ENCODE results near the gene TPX2. TPM values are rescaled to one million over a fixed set of nuclear protein-coding genes. Genes with fewer than 3 reads are reported as not detected.
A peak's percentile ranks its signal among the peaks of the same experiment; 100 is the strongest.

The TPX2 gene, protein sequence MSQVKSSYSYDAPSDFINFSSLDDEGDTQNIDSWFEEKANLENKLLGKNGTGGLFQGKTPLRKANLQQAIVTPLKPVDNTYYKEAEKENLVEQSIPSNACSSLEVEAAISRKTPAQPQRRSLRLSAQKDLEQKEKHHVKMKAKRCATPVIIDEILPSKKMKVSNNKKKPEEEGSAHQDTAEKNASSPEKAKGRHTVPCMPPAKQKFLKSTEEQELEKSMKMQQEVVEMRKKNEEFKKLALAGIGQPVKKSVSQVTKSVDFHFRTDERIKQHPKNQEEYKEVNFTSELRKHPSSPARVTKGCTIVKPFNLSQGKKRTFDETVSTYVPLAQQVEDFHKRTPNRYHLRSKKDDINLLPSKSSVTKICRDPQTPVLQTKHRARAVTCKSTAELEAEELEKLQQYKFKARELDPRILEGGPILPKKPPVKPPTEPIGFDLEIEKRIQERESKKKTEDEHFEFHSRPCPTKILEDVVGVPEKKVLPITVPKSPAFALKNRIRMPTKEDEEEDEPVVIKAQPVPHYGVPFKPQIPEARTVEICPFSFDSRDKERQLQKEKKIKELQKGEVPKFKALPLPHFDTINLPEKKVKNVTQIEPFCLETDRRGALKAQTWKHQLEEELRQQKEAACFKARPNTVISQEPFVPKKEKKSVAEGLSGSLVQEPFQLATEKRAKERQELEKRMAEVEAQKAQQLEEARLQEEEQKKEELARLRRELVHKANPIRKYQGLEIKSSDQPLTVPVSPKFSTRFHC
- polyA plus RNA-seq (2012; ENCODE audit: insufficient read depth, insufficient read length) = 162 TPM

DNA sequence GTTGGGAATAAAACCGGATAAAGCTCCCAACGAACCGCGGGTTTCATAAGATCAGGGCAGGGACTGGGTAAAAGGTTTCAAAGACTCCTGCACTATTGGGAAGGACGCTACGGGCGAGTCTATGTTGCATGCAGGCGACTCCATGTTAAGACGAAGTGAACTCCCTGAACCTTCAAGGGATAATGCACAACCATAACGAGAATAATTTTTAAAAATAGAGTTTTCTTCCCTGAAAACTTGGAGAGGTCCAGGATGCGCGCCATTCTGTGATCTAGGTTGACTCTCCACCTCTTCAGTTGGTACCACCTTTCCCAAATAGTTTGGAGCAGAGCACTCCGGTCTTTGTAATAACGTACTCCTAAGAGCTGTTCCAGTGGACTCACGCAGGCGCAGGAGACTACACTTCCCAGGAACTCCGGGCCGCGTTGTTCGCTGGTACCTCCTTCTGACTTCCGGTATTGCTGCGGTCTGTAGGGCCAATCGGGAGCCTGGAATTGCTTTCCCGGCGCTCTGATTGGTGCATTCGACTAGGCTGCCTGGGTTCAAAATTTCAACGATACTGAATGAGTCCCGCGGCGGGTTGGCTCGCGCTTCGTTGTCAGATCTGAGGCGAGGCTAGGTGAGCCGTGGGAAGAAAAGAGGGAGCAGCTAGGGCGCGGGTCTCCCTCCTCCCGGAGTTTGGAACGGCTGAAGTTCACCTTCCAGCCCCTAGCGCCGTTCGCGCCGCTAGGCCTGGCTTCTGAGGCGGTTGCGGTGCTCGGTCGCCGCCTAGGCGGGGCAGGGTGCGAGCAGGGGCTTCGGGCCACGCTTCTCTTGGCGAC, at the start of gene TPX2:
TSS of gene TPX2 (plus strand) at position 562 of the 821 bp plus-strand sequence. CDS start 18,187 bp downstream, outside the sequence.
- H3K4me3 ChIP-seq (ENCODE audit: low read length) = peak within 1 kb of the TSS; percentile 99
- DNase-seq (ENCODE audit: low read depth, low spot score) = peak; percentile 97

DNA sequence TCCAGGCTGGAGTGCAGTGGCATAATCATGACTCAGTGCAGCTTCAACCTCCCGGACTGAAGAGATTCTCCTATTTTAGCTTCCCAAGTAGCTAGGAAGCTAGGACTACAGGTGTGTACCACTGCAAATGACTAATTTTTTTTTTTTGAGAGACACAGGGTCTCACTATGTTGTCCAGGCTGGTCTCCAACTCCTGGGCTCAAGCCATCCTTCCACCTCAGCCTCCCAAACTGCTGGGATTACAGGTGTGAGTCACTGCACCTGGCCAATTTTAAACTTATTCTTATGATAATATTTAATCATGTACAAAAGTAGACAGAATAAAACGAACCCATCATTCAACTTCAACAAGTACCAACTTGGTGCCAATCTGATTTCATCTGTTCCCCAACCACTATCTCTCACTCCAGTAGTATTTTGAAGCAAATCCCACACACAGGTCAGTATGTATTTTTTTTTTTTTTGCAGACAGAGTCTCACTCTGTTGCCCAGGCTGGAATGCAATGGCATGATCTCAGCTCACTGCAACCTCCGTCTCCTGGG, 48.9 kb upstream of the TPX2 start:
- DNase-seq (ENCODE audit: low read depth, low spot score) = no peak
- H3K4me3 ChIP-seq (ENCODE audit: low read length) = no peak overlapping the region

GRCh38 chr20:31691646-31692275, 47.3 kb upstream of the TPX2 start:
- DNase-seq (ENCODE audit: low read depth, low spot score) = no peak

DNA sequence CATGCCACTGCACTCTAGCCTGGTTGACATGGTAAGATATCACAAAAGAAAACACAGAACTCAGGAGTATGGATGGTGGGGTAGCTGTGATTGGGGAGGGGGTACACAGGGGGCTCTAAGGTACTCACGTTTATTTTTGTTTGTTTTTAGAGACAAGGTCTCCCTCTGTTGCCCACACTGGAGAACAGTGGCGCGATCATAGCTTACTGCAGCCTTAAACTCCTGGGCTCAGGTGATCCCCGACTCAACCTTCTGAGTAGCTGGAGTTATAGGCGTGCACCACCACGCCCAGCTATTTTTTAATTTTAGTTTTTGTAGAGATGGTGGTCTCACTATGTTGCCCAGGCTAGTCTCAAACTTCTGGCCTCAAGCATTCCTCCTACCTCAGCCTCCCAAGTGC, 45.7 kb upstream of the TPX2 start:
- H3K4me3 ChIP-seq (ENCODE audit: low read length) = no peak overlapping the region
- no peak for DNase-seq (ENCODE audit: low read depth, low spot score)

More at GRCh38 chr20:31691646-31692275, 47.3 kb upstream of the TPX2 start:
- no peak overlapping the region for H3K4me3 ChIP-seq (ENCODE audit: low read length)

DNA sequence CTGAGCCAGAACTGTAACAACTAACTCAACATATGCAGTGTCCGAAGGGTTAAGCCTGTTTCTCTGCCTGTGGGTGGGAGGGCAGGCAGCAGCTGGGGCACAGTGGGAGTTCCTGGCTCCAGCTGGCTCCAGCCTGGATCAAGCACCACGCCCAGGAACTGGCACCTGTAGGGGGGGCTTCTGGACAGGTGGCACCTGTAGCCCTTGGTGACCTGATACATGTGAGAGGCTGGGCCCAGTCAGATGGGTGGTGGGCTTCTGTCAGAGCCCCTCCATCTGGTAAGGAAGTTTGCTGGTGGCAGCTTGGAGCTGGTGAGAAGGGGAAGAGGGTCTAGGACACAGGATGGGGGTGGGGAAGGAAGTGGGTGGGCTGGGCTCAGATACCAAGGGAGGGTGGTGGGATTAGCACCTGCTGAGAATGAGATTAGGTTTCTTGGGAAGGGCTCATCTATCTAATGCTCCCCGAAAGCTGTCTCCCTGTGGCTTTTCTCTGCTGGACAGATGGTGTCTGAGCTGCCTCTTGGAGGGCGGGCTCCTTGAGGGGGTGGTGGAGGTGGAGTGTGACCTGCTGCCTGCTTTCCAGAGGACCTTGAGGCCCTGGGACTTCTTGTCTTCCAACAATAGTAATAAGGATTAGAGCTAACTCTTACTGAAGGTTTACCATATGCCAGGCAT, 45.0 kb upstream of the TPX2 start:
- no peak overlapping the region for H3K4me3 ChIP-seq (ENCODE audit: low read length)
- no peak for DNase-seq (ENCODE audit: low read depth, low spot score)

GRCh38 chr20:31694842-31695593, 44.1 kb upstream of the TPX2 start:
- DNase-seq (ENCODE audit: low read depth, low spot score) = no peak
- no peak overlapping the region for H3K4me3 ChIP-seq (ENCODE audit: low read length)

DNA sequence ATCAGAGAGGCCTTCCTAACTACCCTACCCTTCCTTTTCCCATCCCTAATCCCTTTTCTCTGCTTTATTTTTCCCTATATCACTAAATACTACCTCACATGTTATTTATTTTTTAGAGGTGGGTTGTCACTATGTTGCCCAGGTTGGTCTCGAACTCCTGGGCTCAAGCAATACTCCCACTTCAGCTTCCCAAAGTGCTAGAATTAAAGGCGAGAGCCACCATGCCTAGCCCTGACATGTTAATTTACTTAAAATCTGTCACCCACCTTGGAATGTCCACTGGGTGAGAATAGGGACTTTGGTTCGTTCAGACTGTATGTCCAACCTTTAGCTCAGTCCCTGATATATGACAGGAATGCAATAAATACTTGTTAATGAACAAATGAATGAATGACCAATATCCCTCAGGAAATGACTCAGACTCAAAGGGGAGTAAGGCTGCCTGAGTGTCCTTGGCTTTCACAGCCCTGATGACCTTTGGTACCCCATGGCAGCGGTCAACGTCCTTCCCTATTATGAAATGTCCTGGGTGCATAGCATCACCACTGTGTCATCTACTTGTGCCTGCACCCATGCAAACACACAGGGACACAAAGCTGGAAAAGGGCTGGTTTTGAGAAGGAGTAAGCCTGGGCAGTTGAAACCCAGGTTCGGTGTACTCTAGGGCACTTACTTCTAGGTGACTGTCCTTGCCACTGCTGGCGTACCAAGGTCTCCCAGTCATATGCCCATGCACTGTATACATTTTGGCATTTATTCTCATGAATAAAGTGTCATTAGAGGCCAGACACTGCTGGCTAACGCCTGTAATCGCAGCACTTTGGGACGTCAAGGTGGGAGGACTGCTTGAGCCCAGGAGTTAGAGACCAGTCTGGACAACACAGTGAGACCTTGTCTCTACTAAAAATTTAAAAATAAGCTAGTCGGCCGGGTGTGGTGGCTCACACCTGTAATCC, 43.0 kb upstream of the TPX2 start:
- no peak overlapping the region for H3K4me3 ChIP-seq (ENCODE audit: low read length)
- DNase-seq (ENCODE audit: low read depth, low spot score) = no peak

DNA sequence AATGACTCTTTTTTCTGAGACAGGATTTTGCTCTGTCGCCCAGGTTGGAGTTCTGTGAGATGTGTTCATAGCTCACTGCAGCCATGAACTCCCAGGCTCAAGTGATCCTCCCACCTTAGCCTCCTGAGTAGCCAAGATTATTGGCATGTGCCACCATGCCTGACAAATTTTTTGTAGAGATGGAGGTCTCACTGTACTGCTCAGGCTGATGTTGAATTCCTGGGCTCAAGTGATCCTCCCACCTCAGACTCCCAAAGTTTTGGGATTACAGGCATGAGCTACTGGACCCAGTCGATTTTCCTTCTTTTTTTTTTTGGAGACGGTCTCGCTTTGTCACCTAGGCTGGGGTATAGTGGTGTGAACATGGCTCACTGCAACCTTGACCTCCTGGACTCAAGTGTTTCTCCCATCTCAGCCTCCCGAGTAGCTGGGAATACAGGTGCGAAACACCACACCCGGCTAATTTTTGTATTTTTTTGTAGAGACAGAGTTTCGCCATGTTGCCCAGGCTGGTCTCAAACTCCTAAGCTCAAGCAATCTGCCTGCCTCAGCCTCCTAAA, 40.8 kb upstream of the TPX2 start:
- H3K4me3 ChIP-seq (ENCODE audit: low read length) = no peak overlapping the region
- no peak for DNase-seq (ENCODE audit: low read depth, low spot score)

DNA sequence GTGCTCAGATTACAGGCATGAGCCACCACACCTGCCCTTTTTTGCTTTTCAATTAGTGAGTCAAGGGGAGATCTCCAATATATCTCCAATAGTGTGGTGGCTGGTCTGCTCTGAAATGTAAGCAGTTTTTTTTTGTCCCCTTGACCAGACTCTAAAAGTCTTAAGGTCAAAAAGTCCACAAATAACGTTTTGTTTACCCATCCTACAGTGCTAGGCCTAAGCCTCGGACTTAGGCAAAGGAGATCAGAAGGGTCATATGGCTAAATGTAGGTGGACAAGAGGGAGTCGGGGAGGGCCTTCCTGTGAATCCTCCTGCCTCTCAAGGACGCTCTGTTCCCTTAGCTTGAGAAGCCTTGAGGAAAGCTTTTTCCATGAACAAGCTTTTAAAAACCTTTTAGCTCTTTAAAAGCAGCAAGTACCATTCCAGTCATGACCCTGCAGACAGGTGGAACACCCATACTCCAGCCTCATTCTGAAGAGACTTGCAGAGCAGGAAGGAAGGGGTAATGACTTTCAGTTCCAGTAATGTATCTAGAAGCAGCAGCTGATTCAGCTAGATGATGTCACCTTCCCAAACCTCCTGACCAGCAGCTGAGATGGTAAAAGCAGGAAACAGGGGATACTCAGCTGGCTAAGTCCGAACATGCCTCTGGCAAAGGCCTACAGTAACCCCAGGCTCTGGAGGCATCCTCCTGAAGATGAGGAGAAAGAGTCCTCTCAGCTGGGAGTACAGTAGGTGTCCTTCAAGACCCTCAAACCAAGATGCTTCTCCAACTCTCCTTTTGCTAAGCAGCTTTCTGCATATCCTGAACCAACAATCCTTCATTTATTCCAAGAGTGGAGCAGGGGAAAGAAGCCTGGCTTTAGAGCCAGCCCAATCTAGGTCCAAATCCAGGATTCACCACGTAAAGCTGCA, 40.0 kb upstream of the TPX2 start:
- no peak overlapping the region for H3K4me3 ChIP-seq (ENCODE audit: low read length)
- DNase-seq (ENCODE audit: low read depth, low spot score) = no peak

GRCh38 chr20:31699801-31700728, 39.0 kb upstream of the TPX2 start:
- H3K4me3 ChIP-seq (ENCODE audit: low read length) = no peak overlapping the region
- DNase-seq (ENCODE audit: low read depth, low spot score) = no peak

- no peak overlapping the region for H3K4me3 ChIP-seq (ENCODE audit: low read length)
- DNase-seq (ENCODE audit: low read depth, low spot score) = no peak
Observed at GRCh38 chr20:31700747-31701146, 38.3 kb upstream of the TPX2 start.

- no peak for DNase-seq (ENCODE audit: low read depth, low spot score)
- H3K4me3 ChIP-seq (ENCODE audit: low read length) = no peak overlapping the region
Observed at GRCh38 chr20:31701591-31701990, 37.5 kb upstream of the TPX2 start.

GRCh38 chr20:31704225-31705119, 34.6 kb upstream of the TPX2 start:
- DNase-seq (ENCODE audit: low read depth, low spot score) = no peak
- H3K4me3 ChIP-seq (ENCODE audit: low read length) = no peak overlapping the region

Data from Jurkat, Clone E6-1 (cell line).